D721Med (cell line): ENCODE results near the gene GTF2F2.

Source experiments
- DNase-seq: peaks from one replicate; pipeline ENCODE4 v3.0.0; 2011; ENCODE audit warnings: low spot score; ENCODE audit not compliant: insufficient read length
- FAIRE-seq: peaks from 2 replicates; lab custom pipeline; 2011; peaks lifted over from hg19 to GRCh38; lab: Jason Lieb, UNC
- CTCF ChIP-seq: IDR thresholded peaks from 2 replicates; pipeline ENCODE4 v1.5.1; 2012; ENCODE audit warnings: mild to moderate bottlenecking, control low read depth; ENCODE audit not compliant: insufficient read depth; ENCODE audit errors: missing control alignments

Gene GTF2F2

GRCh38 chr13:45119991-45120864 is at the start of gene GTF2F2:
TSS of gene GTF2F2 (plus strand) at chr13:45120510. CDS start at chr13:45120656, 146 bp downstream.
- no peak for FAIRE-seq
- TF ChIP-seq CTCF, result no peak
- DNase-seq, result peak; percentile 70

- DNase-seq, result no peak
- TF ChIP-seq CTCF, result no peak
- FAIRE-seq, result no peak
Measured at GRCh38 chr13:45073809-45074208, 46.5 kb upstream of the GTF2F2 start.

GRCh38 chr13:45074721-45075120 is 45.6 kb upstream of the GTF2F2 start:
- DNase-seq (no peak), FAIRE-seq (no peak)
- TF ChIP-seq CTCF, result no peak

GRCh38 chr13:45078003-45078402 is 42.3 kb upstream of the GTF2F2 start:
- FAIRE-seq (no peak), DNase-seq (no peak)
- no peak for TF ChIP-seq CTCF

- no peak for TF ChIP-seq CTCF
Measured at GRCh38 chr13:45082964-45083363, 37.3 kb upstream of the GTF2F2 start.

GRCh38 chr13:45084515-45084914 is 35.8 kb upstream of the GTF2F2 start:
- TF ChIP-seq CTCF, result no peak
- FAIRE-seq (no peak), DNase-seq (no peak)

More at GRCh38 chr13:45082964-45083363, 37.3 kb upstream of the GTF2F2 start:
- no peak for FAIRE-seq
- DNase-seq, result no peak

GRCh38 chr13:45086484-45086883 is 33.8 kb upstream of the GTF2F2 start:
- DNase-seq, result no peak
- no peak for FAIRE-seq
- TF ChIP-seq CTCF, result no peak
